ENCODE results near the gene CST3. TPM values are rescaled to one million over a fixed set of nuclear protein-coding genes. Genes with fewer than 3 reads are reported as not detected.
"Not testable (repeated sequence)": the region's sequence is repeated elsewhere in the genome, so short reads cannot be mapped to it uniquely, and the experiment has no call there.

Gene CST3
- total and polyA plus RNA-seq, 4 donors: 584 to 1,561 (median 971) TPM

DNA sequence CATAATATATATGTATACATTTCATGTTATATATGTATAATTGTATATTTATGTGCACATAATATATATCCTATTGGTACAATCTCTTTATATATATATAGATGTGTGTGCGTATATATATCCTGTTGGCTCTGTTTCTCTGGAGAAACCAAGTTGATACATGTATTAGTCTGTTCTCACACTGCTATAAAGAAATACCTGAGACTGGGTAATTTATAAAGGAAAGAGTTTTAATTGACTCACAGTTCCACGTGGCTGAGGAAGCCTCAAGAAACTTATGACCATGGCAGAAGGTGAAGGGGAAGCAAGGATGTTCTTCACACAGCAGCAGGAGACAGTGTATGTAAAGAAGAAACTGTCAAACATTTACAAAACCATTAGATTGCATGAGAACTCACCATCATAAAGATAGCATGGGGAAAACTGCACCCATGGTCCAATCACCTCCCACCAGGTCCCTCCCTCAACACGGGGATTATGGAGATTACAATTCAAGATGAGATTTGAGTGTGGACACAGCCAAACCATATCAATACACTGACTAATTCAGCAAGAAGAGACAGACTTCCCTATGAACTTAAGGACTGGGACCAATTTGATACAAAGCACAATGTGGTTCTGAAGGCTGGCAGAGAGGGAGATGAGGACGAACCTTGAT, 14.0 kb downstream of the CST3 start:
- 70 to 75% methylated on average over 4 of the region's 4 CpGs for WGBS, 2 donors
- Histone ChIP-seq H3K36me3 (ENCODE audit: control insufficient read depth in 1 of 2, insufficient read depth in 2 of 2, low read length in 1 of 2) (no peaks in the 10 kb centered on the region), H3K9me3 (ENCODE audit: control insufficient read depth, low read length) (no peaks in the 10 kb centered on the region), H3K27ac (ENCODE audit: low read depth in 1 of 2, low read length in 2 of 2) (peak overlapping the region; percentile 36 to 48), H3K27me3 (ENCODE audit: control insufficient read depth in 1 of 2, insufficient read depth in 2 of 2, low read length in 1 of 2) (no peaks in the 10 kb centered on the region), H3K4me1 (ENCODE audit: control insufficient read depth in 1 of 2, insufficient read depth in 2 of 2, low read length in 2 of 2) (no peaks in the 10 kb centered on the region), H3K4me3 (ENCODE audit: low read length in 2 of 2) (no peak overlapping the region)
- no peak for ATAC-seq (ENCODE audit: low FRiP score)
- DNase-seq: no peak
- intact Hi-C loops (cut with DNase I): loop anchor here in 1 of 2 donors (10.0 kb wide), 1 partner anchor 199 kb away; the partner anchor contains the start of gene NAPB

DNA sequence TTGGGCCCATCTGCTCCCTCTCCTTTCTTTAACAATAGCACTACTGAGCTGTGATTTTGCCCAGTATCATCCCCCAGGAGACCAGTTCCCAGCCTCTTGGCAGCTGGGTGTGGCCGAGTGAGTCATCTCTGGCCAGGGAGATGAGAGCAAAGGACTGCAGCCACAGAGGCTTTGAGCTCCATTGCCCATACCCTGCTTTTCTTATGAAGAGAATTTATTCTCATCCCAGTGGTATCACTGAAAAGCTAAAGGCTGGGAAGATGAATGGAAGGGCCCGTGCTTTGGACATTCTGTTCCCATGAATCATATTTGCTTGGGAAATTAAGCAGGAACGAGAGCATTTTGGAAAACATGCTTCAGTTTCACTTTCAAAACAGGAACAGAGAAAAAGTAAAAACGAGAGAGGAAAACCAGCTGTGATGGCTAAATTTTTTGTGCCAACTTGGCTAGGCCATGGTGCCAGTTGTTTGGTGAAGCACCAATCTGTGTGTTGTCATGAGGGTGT, 14.9 kb downstream of the CST3 start:
- DNase-seq: peak; percentile 81 to 87
- no peaks in the 10 kb centered on the region for H3K9me3 ChIP-seq (ENCODE audit: control insufficient read depth, low read length)
- peak; percentile 95 for ATAC-seq (ENCODE audit: low FRiP score)
- H3K4me3 ChIP-seq (ENCODE audit: low read length in 2 of 2): peak overlapping the region in 1 of 2 donors; percentile 52
- H3K4me1 ChIP-seq (ENCODE audit: control insufficient read depth in 1 of 2, insufficient read depth in 2 of 2, low read length in 2 of 2): no peaks in the 10 kb centered on the region
- intact Hi-C loops (cut with DNase I): loop anchor here in 1 of 2 donors (10.0 kb wide), 1 partner anchor 198 kb away; the partner anchor contains the start of gene NAPB
- 1% methylated on average over 4 of the region's 4 CpGs for WGBS, 2 donors
- no peaks in the 10 kb centered on the region for H3K27me3 ChIP-seq (ENCODE audit: control insufficient read depth in 1 of 2, insufficient read depth in 2 of 2, low read length in 1 of 2)
- peak overlapping the region; percentile 80 to 95 for H3K27ac ChIP-seq (ENCODE audit: low read depth in 1 of 2, low read length in 2 of 2)
- no peaks in the 10 kb centered on the region for H3K36me3 ChIP-seq (ENCODE audit: control insufficient read depth in 1 of 2, insufficient read depth in 2 of 2, low read length in 1 of 2)

DNA sequence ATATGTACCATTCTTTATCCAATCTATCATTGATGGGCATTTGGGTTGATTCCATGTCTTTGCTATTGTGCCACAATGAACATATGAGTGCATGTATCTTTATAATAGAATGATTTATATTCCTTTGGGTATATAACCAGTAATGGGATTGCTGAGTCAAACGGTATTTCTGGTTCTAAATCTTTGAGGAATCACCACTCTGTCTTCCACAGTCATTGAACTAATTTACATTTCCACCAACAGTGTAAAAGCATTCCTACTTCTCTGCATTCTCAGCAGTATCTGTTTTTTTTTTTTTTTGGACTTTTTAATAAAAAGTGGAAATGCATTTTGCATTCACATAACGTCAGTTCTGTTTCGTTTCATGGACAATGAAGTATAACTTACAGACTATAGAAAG, 15.4 kb downstream of the CST3 start:
- H3K4me3 ChIP-seq (ENCODE audit: low read length in 2 of 2); H3K27me3 ChIP-seq (ENCODE audit: control insufficient read depth in 1 of 2, insufficient read depth in 2 of 2, low read length in 1 of 2); DNase-seq; H3K36me3 ChIP-seq (ENCODE audit: control insufficient read depth in 1 of 2, insufficient read depth in 2 of 2, low read length in 1 of 2); H3K9me3 ChIP-seq (ENCODE audit: control insufficient read depth, low read length); ATAC-seq (ENCODE audit: low FRiP score); H3K4me1 ChIP-seq (ENCODE audit: control insufficient read depth in 1 of 2, insufficient read depth in 2 of 2, low read length in 2 of 2): not testable (repeated sequence)
- intact Hi-C loops (cut with DNase I): loop anchor here in 1 of 2 donors (10.0 kb wide), 1 partner anchor 198 kb away; the partner anchor contains the start of gene NAPB
- WGBS, 2 donors: 28 to 29% methylated on average over 3 of the region's 3 CpGs
- peak overlapping the region; percentile 44 to 80 for H3K27ac ChIP-seq (ENCODE audit: low read depth in 1 of 2, low read length in 2 of 2)

DNA sequence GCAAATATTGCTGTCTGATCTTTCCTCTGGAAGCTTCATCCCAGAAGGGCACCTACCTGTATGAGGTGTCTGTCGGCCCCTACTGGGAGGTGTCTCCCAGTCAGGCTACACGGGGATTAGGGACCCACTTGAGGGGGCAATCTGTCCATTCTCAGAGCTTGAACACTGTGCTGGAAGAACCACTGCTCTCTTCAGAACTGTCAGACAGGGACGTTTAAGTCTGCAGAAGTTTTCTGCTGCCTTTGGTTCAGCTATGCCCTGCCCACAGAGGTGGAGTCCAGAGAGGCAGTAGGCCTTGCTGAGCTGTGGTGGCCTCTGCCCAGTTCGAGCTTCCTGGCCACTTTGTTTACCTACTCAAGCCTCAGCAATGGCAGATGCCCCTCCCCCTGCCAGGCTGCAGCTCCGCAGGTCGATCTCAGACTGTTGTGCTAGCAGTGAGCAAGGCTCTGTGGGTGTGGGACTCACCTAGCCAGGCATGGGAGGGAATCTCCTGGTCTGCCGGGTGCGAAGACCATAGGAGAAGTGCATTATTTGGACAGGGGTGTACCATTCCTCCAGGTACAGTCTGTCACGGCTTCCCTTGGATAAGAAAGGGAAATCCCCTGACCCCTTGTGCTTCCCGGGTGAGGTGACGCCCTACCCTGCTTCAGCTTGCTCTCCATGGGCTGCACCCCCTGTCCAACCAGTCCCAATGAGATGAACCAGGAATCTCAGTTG, 16.9 kb downstream of the CST3 start:
- ATAC-seq (ENCODE audit: low FRiP score); H3K27ac ChIP-seq (ENCODE audit: low read depth in 1 of 2, low read length in 2 of 2); H3K4me1 ChIP-seq (ENCODE audit: control insufficient read depth in 1 of 2, insufficient read depth in 2 of 2, low read length in 2 of 2); H3K36me3 ChIP-seq (ENCODE audit: control insufficient read depth in 1 of 2, insufficient read depth in 2 of 2, low read length in 1 of 2); H3K4me3 ChIP-seq (ENCODE audit: low read length in 2 of 2); DNase-seq; H3K9me3 ChIP-seq (ENCODE audit: control insufficient read depth, low read length); H3K27me3 ChIP-seq (ENCODE audit: control insufficient read depth in 1 of 2, insufficient read depth in 2 of 2, low read length in 1 of 2): not testable (repeated sequence)
- WGBS, 2 donors: 70 to 71% methylated on average over 11 of the region's 11 CpGs
- intact Hi-C loops (cut with DNase I): loop anchor here in 1 of 2 donors (10.0 kb wide), 1 partner anchor 196 kb away; the partner anchor contains the start of gene NAPB

DNA sequence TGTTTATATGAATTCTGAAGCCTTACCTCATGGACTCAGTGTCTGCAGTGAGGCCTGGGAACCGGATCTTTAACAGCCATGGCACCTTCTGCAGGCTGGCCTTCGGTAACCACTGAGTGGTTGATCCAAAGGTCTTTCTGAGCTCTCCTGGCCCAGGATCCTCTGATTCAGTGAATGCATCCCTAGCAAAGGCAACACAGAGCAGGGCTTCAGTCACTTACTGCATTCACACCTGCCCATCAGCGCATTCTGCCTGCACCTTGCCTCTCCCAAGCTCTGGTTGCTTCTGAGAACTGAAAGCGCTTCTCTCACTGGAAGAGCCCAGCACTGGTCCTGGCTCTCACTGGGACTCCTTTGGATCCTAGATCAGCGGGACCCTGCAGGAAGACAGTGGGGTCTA, 23.6 kb downstream of the CST3 start:
- Histone ChIP-seq H3K9me3 (ENCODE audit: control insufficient read depth, low read length) (no peaks in the 10 kb centered on the region), H3K27me3 (ENCODE audit: control insufficient read depth in 1 of 2, insufficient read depth in 2 of 2, low read length in 1 of 2) (no peaks in the 10 kb centered on the region), H3K27ac (ENCODE audit: low read depth in 1 of 2, low read length in 2 of 2) (no peak overlapping the region), H3K4me3 (ENCODE audit: low read length in 2 of 2) (no peak overlapping the region), H3K36me3 (ENCODE audit: control insufficient read depth in 1 of 2, insufficient read depth in 2 of 2, low read length in 1 of 2) (no peaks in the 10 kb centered on the region), H3K4me1 (ENCODE audit: control insufficient read depth in 1 of 2, insufficient read depth in 2 of 2, low read length in 2 of 2) (no peaks in the 10 kb centered on the region)
- intact Hi-C loops (cut with DNase I): no loop called here
- 69 to 77% methylated on average over 5 of the region's 5 CpGs for WGBS, 2 donors
- ATAC-seq (ENCODE audit: low FRiP score) (peak; percentile 66), DNase-seq (no peak)

DNA sequence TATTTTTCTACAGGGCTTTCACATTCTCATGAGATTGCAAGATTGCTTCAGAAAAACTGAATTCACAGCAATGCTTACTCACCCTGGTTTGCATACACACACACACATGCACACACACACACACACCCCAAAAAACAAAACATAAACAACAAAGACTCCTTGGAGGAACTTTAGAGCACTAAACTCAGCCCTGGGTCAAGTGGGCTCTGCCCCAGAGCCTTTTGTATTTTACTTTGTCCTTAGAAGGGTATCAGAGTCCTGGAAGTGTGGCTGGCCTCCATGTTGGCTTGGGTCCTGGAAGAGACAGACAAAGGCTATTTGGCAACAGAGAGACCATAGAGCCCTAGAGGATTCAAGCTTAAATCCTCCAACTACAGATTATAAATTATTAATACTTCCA, 24.1 kb downstream of the CST3 start:
- Histone ChIP-seq H3K4me1 (ENCODE audit: control insufficient read depth in 1 of 2, insufficient read depth in 2 of 2, low read length in 2 of 2) (no peaks in the 10 kb centered on the region), H3K27me3 (ENCODE audit: control insufficient read depth in 1 of 2, insufficient read depth in 2 of 2, low read length in 1 of 2) (no peaks in the 10 kb centered on the region), H3K9me3 (ENCODE audit: control insufficient read depth, low read length) (no peaks in the 10 kb centered on the region), H3K4me3 (ENCODE audit: low read length in 2 of 2) (no peak overlapping the region), H3K36me3 (ENCODE audit: control insufficient read depth in 1 of 2, insufficient read depth in 2 of 2, low read length in 1 of 2) (no peaks in the 10 kb centered on the region), H3K27ac (ENCODE audit: low read depth in 1 of 2, low read length in 2 of 2) (no peak overlapping the region)
- intact Hi-C loops (cut with DNase I): no loop called here
- peak; percentile 82 for ATAC-seq (ENCODE audit: low FRiP score)
- no peak for DNase-seq

DNA sequence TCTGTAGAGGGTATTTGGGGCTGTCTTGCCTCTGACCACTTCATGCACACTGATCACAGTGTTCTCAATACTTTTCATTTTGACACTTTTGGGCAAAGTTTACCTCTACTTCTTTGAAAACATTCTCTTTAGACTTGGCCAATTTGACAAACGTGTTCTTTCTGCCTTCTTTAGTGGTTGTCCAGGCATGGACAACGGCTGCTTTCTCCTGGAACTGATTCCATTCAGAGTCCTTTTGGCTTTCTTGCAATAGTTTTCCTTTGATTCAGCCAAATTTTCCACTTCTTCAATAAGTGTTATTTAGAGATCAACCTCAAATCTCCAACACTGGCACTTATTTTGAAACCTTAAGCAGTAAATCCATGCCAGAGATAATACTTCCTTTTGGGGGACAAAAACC, 25.4 kb downstream of the CST3 start:
- no peak overlapping the region for H3K27ac ChIP-seq (ENCODE audit: low read depth in 1 of 2, low read length in 2 of 2)
- H3K36me3 ChIP-seq (ENCODE audit: control insufficient read depth in 1 of 2, insufficient read depth in 2 of 2, low read length in 1 of 2): no peaks in the 10 kb centered on the region
- intact Hi-C loops (cut with DNase I): no loop called here
- no peaks in the 10 kb centered on the region for H3K4me1 ChIP-seq (ENCODE audit: control insufficient read depth in 1 of 2, insufficient read depth in 2 of 2, low read length in 2 of 2)
- H3K9me3 ChIP-seq (ENCODE audit: control insufficient read depth, low read length): no peaks in the 10 kb centered on the region
- DNase-seq (no peak), ATAC-seq (ENCODE audit: low FRiP score) (no peak)
- no peak overlapping the region for H3K4me3 ChIP-seq (ENCODE audit: low read length in 2 of 2)
- WGBS, 2 donors: 5 to 13% methylated on average over 2 of the region's 2 CpGs
- H3K27me3 ChIP-seq (ENCODE audit: control insufficient read depth in 1 of 2, insufficient read depth in 2 of 2, low read length in 1 of 2): no peaks in the 10 kb centered on the region

DNA sequence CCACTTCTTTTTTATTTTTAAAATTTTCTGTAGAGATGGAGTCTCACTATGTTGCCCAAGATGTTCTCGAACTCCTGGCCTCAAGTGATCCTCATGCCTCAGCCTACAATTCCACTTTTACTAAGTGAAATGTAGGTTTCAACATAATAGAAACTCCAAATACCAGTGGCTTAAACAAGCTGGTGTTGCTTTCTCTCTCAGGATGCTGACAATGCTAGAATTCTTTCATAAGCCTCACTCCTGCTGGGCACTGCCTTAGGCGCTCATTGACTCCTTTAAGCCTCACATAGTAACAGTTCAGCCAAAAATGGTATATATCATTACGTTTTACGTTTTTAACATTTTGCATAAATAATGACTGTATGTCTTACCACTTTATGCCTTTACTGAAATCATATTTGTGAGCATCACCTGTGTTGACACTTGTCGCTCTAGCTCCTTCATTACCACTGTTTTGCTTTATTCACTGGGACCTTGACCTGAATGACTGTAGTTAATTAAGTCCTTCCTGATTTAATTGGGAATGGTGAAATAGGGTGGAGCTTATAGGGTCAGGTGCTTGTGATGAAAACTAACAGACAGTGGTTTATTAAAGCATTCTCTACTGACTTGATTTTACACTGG, 28.2 kb downstream of the CST3 start:
- Histone ChIP-seq H3K4me1 (ENCODE audit: control insufficient read depth in 1 of 2, insufficient read depth in 2 of 2, low read length in 2 of 2) (no peaks in the 10 kb centered on the region), H3K9me3 (ENCODE audit: control insufficient read depth, low read length) (no peaks in the 10 kb centered on the region), H3K4me3 (ENCODE audit: low read length in 2 of 2) (no peak overlapping the region), H3K36me3 (ENCODE audit: control insufficient read depth in 1 of 2, insufficient read depth in 2 of 2, low read length in 1 of 2) (no peaks in the 10 kb centered on the region), H3K27ac (ENCODE audit: low read depth in 1 of 2, low read length in 2 of 2) (no peak overlapping the region), H3K27me3 (ENCODE audit: control insufficient read depth in 1 of 2, insufficient read depth in 2 of 2, low read length in 1 of 2) (no peaks in the 10 kb centered on the region)
- no peak for ATAC-seq (ENCODE audit: low FRiP score)
- 89 to 92% methylated on average over 5 of the region's 5 CpGs for WGBS, 2 donors
- no peak for DNase-seq
- intact Hi-C loops (cut with DNase I): loop anchor here (5.0 to 10.0 kb wide), 3 partner anchors 165 to 245 kb away; partner anchors contain the start of gene GZF1 (in 1 of the 2)
